ENCODE results near the gene NUDT8.

GRCh38 chr11:67588136-67588503, 41.6 kb downstream of the NUDT8 start:
- TF ChIP-seq REST (IDR thresholded peaks at IDR 0.05; ENCODE audit: low read depth, low read length) (no peak), CTCF (IDR thresholded peaks at IDR 0.05) (no peak), RCOR1 (IDR thresholded peaks at IDR 0.05; ENCODE audit: low read length) (no peak), MEF2A (IDR thresholded peaks at IDR 0.05; ENCODE audit: borderline replicate concordance, low read depth) (no peak), EZH2phosphoT487 (IDR thresholded peaks at IDR 0.05; ENCODE audit: borderline replicate concordance, low read depth) (no peak), NRF1 (IDR thresholded peaks at IDR 0.05; ENCODE audit: low read depth, low read length) (no peak), GABPA (IDR thresholded peaks at IDR 0.05; ENCODE audit: low read depth) (no peak), RFX5 (IDR thresholded peaks at IDR 0.05; ENCODE audit: low read length) (no peak), MAX (IDR thresholded peaks at IDR 0.05; ENCODE audit: low read depth) (no peak), EP300 (IDR thresholded peaks at IDR 0.05; ENCODE audit: borderline replicate concordance in 1 of 2, low read depth in 1 of 2, low read length in 1 of 2) (no peak), RXRA (IDR thresholded peaks at IDR 0.05; ENCODE audit: borderline replicate concordance, low read depth) (no peak), MXI1 (IDR thresholded peaks at IDR 0.05; ENCODE audit: low read depth, low read length) (no peak), POLR2AphosphoS5 (IDR thresholded peaks at IDR 0.05; ENCODE audit: low read depth, low read length) (no peak)
- TF ChIP-seq, protein P1, sequence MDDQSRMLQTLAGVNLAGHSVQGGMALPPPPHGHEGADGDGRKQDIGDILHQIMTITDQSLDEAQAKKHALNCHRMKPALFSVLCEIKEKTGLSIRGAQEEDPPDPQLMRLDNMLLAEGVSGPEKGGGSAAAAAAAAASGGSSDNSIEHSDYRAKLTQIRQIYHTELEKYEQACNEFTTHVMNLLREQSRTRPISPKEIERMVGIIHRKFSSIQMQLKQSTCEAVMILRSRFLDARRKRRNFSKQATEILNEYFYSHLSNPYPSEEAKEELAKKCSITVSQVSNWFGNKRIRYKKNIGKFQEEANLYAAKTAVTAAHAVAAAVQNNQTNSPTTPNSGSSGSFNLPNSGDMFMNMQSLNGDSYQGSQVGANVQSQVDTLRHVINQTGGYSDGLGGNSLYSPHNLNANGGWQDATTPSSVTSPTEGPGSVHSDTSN (IDR thresholded peaks at IDR 0.05): no peak

Measured in SK-N-SH (cell line).